HG03045 (cell line): ENCODE data around the gene PLXNB2.

Experiments used
- ATAC-seq: cut with Tn5 transposase; IDR thresholded peaks from one replicate; pipeline ENCODE4 v1.9.1; 2021; ENCODE audit warnings: mild to moderate bottlenecking, moderate library complexity; ENCODE audit not compliant: unreplicated experiment

The PLXNB2 gene

DNA sequence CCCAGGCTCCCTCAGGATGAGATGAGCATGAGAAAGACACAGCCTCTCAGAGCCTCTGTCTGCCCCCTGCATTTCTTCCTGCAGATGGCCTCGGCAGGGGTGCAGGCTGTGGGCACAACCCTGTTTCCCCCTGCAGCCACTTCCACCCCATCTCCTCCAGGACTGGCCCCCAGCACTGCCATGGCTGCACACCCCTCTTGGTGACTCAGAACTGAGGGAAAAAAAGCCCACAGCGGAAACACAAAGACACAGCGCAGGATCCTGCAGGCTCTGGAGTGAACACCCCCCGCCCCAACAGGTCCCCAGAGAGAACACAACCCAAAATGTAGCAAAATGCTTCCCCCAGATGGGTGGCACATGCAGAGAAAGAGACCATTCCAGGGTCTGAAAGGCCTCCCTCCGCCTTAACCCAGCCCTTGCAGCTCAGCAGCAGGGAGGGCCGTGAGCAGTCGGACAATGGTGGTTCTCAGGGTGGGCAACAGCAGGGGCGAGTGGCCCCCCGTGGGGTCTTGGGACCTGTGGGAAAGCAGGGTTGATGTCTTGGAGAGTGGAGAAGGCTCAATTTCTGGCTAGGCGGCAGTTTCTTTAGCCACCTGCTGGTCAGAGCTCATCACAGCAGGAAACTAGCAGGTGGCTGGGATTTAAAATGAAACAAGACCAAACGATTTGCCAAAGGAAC is 70.6 kb downstream of the PLXNB2 start:
- no peak for ATAC-seq

GRCh38 chr22:50233223-50233622 is 74.2 kb downstream of the PLXNB2 start:
- no peak for ATAC-seq

DNA sequence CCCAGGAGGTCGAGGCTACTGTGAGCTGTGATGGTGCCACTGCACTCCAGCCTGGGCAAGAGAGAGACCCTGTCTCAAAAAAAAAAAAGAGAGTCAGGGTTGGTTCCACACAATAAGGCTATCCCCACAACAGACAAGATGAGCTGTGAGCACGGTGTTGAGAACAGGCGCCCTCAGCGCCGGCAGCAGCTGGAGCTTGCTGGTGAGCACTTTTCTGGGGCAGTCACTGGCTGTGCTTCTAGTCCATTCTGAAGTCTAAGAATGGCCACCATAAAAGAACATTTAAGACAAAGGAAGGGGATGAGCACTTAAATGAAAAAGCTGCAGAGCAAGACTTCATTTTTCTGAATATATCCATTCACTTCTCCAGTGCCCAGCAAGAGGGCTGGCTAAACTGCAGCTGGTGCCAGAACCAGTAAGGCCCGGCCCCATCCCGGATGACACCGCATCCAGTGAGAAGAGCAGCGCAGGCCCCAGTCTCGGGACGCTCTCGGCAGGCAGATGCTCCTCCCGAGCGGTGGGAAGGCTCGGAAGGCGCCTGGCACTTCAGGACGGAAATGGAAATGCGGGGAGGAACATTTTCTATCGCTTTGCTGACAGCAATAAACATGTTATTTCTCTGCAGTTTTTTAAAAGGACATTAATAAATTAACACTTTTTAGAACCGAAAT is 74.8 kb downstream of the PLXNB2 start:
- no peak for ATAC-seq

- ATAC-seq, result no peak
Measured at GRCh38 chr22:50229370-50229769, 78.1 kb downstream of the PLXNB2 start.

DNA sequence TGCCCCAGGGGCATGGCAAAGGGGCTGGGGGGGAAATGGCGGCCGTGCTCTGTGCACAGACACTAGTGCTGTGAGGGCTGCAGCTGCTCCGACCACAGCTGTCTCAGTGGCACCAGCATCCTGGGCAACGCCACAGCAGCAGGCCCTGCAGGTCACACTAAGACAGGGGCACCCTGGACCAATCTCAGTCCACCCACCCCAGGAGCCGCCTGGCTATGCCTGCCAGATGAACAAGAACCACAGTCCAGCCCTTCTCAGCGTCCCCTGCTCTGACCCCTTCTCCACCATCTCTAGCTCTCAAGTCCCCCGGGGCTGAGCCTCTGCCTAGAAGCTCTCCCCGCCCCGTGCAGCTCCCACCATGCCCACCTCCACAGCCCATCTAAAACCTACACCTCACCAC is 79.1 kb downstream of the PLXNB2 start:
- ATAC-seq, result no peak

DNA sequence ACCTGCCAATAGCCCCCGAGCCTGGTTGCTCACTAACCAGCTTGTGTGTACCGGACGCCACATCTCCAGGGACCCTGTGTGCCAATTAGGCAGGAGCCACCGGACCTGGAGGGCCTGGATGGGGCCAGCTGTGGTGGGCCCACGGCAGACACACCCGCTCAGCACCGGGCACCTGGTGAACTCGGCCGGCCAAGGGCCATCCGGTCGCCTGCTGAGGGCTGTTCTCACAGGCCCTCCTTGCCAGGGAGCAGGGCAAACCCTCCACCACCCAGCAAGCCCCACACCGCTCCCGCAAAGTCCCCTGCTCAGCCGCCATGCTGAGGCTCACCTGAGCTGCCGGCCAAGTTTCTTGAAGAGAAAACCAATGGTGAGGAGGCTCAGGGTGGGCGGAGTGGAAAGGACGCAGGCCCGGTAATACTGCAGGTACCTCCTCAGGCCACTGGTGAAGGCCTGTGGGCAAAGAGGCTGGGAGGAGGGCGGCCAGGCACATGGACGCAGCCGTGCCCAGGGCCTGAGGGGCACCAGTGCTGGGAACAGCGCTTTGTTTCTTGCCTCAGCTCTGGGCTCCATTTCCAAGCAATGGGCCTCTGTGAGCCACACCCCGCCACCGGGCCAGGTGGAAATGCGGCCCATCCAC is 79.7 kb downstream of the PLXNB2 start:
- ATAC-seq, result no peak

DNA sequence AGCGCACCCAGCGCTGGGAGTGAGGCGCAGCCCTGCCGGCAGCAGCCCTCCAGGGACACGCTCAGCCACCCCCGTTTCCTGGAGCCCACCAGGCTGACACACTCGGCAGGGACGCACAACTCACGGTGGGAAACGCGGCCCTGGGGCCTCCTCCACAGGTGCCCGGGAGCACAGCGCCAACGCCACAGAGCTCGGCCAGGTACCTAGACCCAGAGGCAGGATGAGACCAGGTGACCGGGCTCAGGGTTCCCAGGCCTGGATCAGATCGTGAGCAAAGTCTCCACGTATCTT is 80.6 kb downstream of the PLXNB2 start:
- no peak for ATAC-seq

GRCh38 chr22:50226063-50226874 is 81.2 kb downstream of the PLXNB2 start:
- no peak for ATAC-seq

GRCh38 chr22:50225200-50225969 is 82.1 kb downstream of the PLXNB2 start:
- no peak for ATAC-seq
